Mucosa of descending colon (tissue), 3 donors: Measurements from ENCODE around the gene SPG11. TPM values are rescaled to one million over a fixed set of nuclear protein-coding genes. Genes with fewer than 3 reads are reported as not detected.

Experiments used
- ATAC-seq: fragments of 200-7000 bp; cut with Tn5 transposase; one replicate; pipeline ENCODE4 v1.9.1; 2020; ENCODE audit warnings: mild to moderate bottlenecking, moderate library complexity
- DNase-seq, 3 donors: peaks; one replicate each; pipeline ENCODE4 v3.0.0-alpha.2; 2020
- H3K36me3 ChIP-seq: fragments of 200-600 bp; one replicate; pipeline ENCODE4 v1.8.0; 2021; ENCODE audit warnings: low read depth, mild to moderate bottlenecking
- H3K4me1 ChIP-seq: fragments of 200-600 bp; one replicate; pipeline ENCODE4 v1.8.0; 2021; ENCODE audit warnings: low read depth, mild to moderate bottlenecking
- H3K4me3 ChIP-seq: fragments of 200-600 bp; one replicate; pipeline ENCODE4 v1.8.0; 2021; ENCODE audit warnings: mild to moderate bottlenecking
- H3K9me3 ChIP-seq: fragments of 200-600 bp; one replicate; pipeline ENCODE4 v1.8.0; 2021; ENCODE audit warnings: mild to moderate bottlenecking
- intact Hi-C, 2 donors: fragments of 100-400 bp; cut with DNase I in 1 of 2; cut with micrococcal nuclease in 1 of 2; formaldehyde crosslinking; loops; one replicate each; pipeline versions ENCODE4 v1.11.0 to v1.11.1; 2022; cut with DNase I, micrococcal nuclease
- total RNA-seq, 3 donors: library from RNA; stranded (reverse); fragmentation: NEBNext Ultra II Directional in 2 of 3; extraction: Animal tissue kit (Norgen Biotek cat#: 25700) in 2 of 3; gene quantifications; one replicate each; pipeline versions ENCODE4 v1.2.1 to v1.2.4, GENCODE V29; 2021 to 2023
- TF ChIP-seq, protein P1 (sequence below): fragments of 200-600 bp; IDR thresholded peaks from one replicate; pipeline ENCODE4 v1.8.0; 2022; ENCODE audit warnings: antibody characterized with exemption, mild to moderate bottlenecking
- donor health status: DM: no; HTN: no; CAD: no; lungs with moderate emphysema.
- donor health status: DM: no; HTN: no; CAD: no.
- donor health status: DM: no; HTN: yes; CAD: no.

SPG11 gene
- total RNA-seq, 3 donors from 2014 or later = 89.9 to 135 (median 90.6) TPM

DNA sequence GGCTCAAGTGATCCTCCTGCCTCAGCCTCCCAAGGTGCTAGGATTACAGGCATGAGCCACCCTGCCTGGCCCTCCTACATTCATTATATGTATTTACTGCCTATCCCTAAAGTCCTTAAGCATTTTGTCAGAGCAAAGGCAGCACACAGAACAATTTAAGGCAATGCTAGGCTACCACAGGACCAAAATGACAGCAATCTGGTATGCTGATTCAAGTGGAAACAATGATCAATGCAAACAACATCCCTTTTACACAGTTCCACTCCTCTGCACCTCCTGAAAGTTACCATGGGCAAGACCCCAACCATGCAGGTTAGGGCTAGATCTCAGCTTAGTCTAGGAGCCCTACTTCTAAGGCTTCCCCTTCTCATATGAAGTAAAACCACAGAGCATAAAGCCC is 40.3 kb downstream of the SPG11 start:
- H3K4me3 ChIP-seq = no peak overlapping the region
- no peaks in the 10 kb centered on the region for H3K9me3 ChIP-seq
- H3K36me3 ChIP-seq = no peaks in the 10 kb centered on the region
- intact Hi-C loops = no loop called here
- DNase-seq = no peak
- H3K4me1 ChIP-seq = no peaks in the 10 kb centered on the region
- TF ChIP-seq, protein P1, sequence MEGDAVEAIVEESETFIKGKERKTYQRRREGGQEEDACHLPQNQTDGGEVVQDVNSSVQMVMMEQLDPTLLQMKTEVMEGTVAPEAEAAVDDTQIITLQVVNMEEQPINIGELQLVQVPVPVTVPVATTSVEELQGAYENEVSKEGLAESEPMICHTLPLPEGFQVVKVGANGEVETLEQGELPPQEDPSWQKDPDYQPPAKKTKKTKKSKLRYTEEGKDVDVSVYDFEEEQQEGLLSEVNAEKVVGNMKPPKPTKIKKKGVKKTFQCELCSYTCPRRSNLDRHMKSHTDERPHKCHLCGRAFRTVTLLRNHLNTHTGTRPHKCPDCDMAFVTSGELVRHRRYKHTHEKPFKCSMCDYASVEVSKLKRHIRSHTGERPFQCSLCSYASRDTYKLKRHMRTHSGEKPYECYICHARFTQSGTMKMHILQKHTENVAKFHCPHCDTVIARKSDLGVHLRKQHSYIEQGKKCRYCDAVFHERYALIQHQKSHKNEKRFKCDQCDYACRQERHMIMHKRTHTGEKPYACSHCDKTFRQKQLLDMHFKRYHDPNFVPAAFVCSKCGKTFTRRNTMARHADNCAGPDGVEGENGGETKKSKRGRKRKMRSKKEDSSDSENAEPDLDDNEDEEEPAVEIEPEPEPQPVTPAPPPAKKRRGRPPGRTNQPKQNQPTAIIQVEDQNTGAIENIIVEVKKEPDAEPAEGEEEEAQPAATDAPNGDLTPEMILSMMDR = no peak
- no peak for ATAC-seq

DNA sequence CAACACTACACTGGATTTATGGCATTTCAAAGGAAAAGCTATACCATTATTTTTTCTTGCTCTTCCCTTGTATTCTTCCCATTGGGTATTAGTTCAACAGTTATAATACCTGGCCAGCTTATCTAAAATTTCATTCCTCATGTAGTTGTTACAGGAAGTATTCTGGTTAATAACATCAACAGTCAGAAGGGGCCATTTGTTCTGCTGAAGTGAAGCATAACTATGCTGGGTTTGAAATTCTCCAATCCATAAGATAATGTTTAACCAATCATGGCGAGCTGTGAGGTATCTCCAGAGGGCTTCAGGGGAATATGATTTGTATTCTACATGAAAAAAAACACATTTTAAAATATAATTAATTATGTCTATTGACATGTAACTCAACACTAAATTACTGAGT is 43.4 kb downstream of the SPG11 start:
- intact Hi-C loops = no loop called here
- H3K4me1 ChIP-seq = no peaks in the 10 kb centered on the region
- TF ChIP-seq, protein P1 = no peak
- H3K36me3 ChIP-seq = no peaks in the 10 kb centered on the region
- H3K4me3 ChIP-seq = no peak overlapping the region
- ATAC-seq = no peak
- H3K9me3 ChIP-seq = no peaks in the 10 kb centered on the region
- no peak for DNase-seq

- Histone ChIP-seq H3K4me3 (no peak overlapping the region), H3K36me3 (no peaks in the 10 kb centered on the region), H3K4me1 (no peaks in the 10 kb centered on the region), H3K9me3 (no peaks in the 10 kb centered on the region)
- no peak for DNase-seq
- TF ChIP-seq, protein P1 = no peak
- ATAC-seq = no peak
- intact Hi-C loops = no loop called here
Observed at GRCh38 chr15:44616974-44617373, 46.5 kb downstream of the SPG11 start.

- intact Hi-C loops = no loop called here
- Histone ChIP-seq H3K9me3 (no peaks in the 10 kb centered on the region), H3K4me1 (no peaks in the 10 kb centered on the region), H3K4me3 (no peak overlapping the region), H3K36me3 (peaks cover 5% of the 10 kb centered on the region)
- ATAC-seq = no peak
- TF ChIP-seq, protein P1 = no peak
- DNase-seq = no peak
Observed at GRCh38 chr15:44606740-44607139, 56.7 kb downstream of the SPG11 start.

GRCh38 chr15:44603126-44603525 is 60.3 kb downstream of the SPG11 start:
- DNase-seq (no peak), ATAC-seq (no peak)
- intact Hi-C loops = no loop called here
- TF ChIP-seq, protein P1 = no peak
- peaks cover 9% of the 10 kb centered on the region for H3K36me3 ChIP-seq
- H3K9me3 ChIP-seq = no peaks in the 10 kb centered on the region
- H3K4me1 ChIP-seq = no peaks in the 10 kb centered on the region
- H3K4me3 ChIP-seq = no peak overlapping the region

DNA sequence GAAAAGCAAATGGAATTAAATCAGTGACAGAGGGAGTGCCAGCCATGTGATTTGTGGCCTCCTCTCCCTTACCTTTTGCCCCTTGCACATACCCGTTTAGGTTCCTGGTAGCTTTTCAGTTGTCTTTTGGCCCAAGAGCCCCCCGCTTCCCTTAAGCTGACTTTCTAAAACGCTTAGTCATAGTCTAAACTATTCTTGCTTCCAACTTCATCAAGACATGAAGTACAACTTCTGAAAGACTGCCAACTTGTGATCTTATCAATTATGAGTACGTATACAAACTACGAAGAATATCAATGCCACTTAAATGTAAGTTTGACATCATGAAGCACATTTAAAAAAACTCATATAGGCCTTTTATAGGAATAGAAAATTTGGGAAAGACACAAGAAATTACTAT is 64.6 kb downstream of the SPG11 start:
- intact Hi-C loops = no loop called here
- TF ChIP-seq, protein P1 = no peak
- Histone ChIP-seq H3K4me1 (no peaks in the 10 kb centered on the region), H3K36me3 (peaks cover 6% of the 10 kb centered on the region), H3K9me3 (no peaks in the 10 kb centered on the region), H3K4me3 (no peak overlapping the region)
- DNase-seq (no peak), ATAC-seq (no peak)
